Measurements from ENCODE around the gene S100A3.
"Not testable (repeated sequence)": the region's sequence is repeated elsewhere in the genome, so short reads cannot be mapped to it uniquely, and the experiment has no call there.

S100A3 gene

DNA sequence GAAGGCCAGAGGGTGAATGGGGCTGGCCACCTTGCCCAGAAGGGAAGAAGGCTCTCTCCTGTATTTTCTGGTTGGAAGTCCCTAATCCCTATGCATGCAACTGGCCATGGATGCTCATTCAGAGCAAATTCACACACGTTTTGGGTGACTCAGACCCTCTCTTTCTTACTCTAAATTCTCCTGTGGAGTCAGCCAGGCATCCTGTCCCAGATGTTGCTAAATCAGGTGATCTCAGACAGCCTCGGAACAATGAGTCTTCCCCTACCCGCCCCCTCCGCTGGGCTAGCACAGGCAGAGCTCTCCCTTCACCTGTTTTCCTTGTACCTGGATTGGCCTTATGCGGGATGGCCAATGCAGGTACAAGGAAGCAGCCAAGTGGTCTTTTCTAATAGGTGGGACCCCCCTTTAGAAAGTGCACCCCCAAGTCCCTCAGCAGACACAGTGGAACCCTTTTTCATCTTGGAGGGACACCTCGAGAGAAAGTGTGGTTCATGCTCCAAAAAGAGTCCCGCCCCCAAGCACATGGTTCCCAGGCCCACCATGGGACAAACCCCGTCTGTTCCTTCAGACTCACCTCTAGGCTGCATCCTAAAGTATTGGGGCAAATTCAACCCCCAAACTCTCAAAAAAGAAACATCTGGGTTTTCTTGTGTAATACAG is 21.9 kb downstream of the S100A3 start:
- H3K9me3 Mint-ChIP-seq = no peaks in the 10 kb centered on the region
- ATAC-seq (ENCODE audit: low read depth) (no peak), DNase-seq (ENCODE audit: low spot score in 2 of 2) (no peak)
- no peaks in the 10 kb centered on the region for H3K27me3 Mint-ChIP-seq
- no peak overlapping the region for H3K27ac Mint-ChIP-seq
- no peak overlapping the region for H3K4me3 Mint-ChIP-seq
- H3K36me3 Mint-ChIP-seq = no peaks in the 10 kb centered on the region
- peaks cover 1% of the 10 kb centered on the region for H3K4me1 Mint-ChIP-seq

DNA sequence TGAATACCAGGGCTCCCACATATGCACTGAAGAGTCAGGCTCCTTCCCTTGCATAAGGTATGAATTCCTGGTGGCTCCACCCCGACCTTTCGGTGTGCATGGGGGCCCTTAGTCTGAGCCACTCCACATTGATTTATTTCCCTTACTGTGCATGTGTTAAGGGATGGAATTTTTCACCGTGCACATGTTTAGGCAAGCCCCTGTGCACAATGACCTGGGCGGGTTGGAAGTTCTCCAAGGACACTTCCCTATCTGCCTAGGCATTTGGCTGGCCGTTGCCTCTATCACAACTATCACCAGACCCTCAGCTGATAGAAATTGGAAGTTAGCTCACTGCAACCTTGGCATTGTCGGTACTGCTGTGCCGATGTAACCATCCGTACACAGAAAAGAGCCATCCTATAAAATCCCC is 22.9 kb downstream of the S100A3 start:
- H3K4me1 Mint-ChIP-seq = no peaks in the 10 kb centered on the region
- ATAC-seq (ENCODE audit: low read depth) (no peak), DNase-seq (ENCODE audit: low spot score in 2 of 2) (no peak)
- no peak overlapping the region for H3K27ac Mint-ChIP-seq
- no peaks in the 10 kb centered on the region for H3K36me3 Mint-ChIP-seq
- no peak overlapping the region for H3K4me3 Mint-ChIP-seq
- H3K9me3 Mint-ChIP-seq = no peaks in the 10 kb centered on the region
- H3K27me3 Mint-ChIP-seq = no peaks in the 10 kb centered on the region

DNA sequence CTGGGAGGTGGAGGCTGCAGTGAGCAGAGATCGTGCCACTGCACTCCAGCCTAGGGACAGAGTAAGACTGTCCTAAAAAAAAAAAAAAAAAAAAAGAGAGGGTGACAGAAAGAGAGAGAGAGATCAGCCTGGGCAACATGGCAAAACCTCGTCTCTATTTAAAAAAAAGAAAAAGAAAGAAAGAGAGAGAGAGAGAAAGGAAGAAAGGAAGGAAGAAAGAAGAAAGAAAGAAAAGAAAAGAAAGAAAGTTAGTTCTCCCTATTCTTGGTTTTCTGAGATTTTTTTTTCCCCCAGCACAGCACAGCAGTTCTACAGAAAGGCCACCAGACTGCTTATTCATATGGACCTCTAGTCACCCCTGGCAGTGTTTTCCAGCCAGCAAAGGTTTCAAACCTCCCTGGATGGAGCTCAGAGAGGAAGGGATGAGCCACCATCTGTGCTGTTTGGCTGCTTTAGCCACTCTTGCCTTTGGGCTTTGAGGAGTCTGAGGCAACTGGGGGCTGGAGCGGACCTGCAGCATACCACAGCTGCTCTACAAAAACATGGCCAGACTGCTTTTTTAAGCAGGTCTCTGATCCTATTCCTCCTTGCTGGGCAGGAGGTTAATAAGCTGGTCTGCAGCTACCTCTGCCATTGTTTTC is 23.9 kb downstream of the S100A3 start:
- H3K27ac Mint-ChIP-seq = no peak overlapping the region
- no peaks in the 10 kb centered on the region for H3K36me3 Mint-ChIP-seq
- DNase-seq (ENCODE audit: low spot score in 2 of 2) (no peak), ATAC-seq (ENCODE audit: low read depth) (no peak)
- no peak overlapping the region for H3K4me3 Mint-ChIP-seq
- no peaks in the 10 kb centered on the region for H3K9me3 Mint-ChIP-seq
- no peaks in the 10 kb centered on the region for H3K27me3 Mint-ChIP-seq
- no peaks in the 10 kb centered on the region for H3K4me1 Mint-ChIP-seq

DNA sequence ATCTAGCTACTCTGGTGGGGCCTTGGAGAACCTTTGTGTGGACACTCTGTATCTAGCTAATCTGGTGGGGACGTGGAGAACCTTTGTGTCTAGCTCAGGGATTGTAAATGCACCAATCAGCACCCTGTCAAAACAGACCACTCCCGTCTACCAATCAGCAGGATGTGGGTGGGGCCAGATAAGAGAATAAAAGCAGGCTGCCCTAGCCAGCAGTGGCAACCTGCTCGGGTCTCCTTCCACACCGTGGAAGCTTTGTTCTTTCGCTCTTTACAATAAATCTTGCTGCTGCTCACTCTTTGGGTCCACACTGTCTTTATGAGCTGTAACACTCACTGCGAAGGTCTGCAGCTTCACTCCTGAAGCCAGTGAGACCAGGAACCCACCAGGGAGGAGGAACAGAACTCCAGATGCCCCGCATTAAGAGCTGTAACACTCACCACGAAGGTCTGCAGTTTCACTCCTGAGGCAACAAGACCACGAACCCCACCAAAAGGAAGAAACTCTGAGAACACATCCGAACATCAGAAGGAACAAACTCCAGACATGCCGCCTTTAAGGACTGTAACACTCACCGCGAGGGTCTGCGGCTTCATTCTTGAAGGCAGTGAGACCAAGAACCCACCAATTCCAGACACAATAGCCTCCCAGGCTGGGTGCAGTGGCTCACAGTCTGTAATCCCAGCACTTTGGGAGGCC is 26.6 kb downstream of the S100A3 start:
- H3K27ac Mint-ChIP-seq; H3K36me3 Mint-ChIP-seq; ATAC-seq (ENCODE audit: low read depth): not testable (repeated sequence)

DNA sequence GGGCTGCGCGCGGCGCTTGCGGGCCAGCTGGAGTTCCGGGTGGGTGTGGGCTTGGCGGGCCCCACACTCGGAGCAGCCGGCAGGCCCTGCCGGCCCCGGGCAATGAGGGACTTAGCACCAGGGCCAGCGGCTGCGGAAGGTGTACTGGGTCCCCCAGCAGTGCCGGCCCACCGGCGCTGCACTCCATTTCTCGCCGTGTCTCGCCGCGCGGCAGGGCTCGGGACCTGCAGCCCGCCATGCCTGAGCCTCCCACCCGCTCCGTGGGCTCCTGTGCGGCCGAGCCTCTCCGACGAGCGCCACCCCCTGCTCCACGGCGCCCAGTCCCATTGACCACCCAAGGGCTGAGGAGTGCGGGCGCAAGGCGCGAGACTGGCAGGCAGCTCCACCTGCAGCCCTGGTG is 27.2 kb downstream of the S100A3 start:
- not testable (repeated sequence) for DNase-seq (ENCODE audit: low spot score in 2 of 2); ATAC-seq (ENCODE audit: low read depth); H3K9me3 Mint-ChIP-seq; H3K4me1 Mint-ChIP-seq; H3K27me3 Mint-ChIP-seq; H3K27ac Mint-ChIP-seq; H3K4me3 Mint-ChIP-seq; H3K36me3 Mint-ChIP-seq

More for the DNA sequence above, 26.6 kb downstream of the S100A3 start:
- H3K4me3 Mint-ChIP-seq; H3K9me3 Mint-ChIP-seq; H3K27me3 Mint-ChIP-seq; DNase-seq (ENCODE audit: low spot score in 2 of 2); H3K4me1 Mint-ChIP-seq: not testable (repeated sequence)

DNA sequence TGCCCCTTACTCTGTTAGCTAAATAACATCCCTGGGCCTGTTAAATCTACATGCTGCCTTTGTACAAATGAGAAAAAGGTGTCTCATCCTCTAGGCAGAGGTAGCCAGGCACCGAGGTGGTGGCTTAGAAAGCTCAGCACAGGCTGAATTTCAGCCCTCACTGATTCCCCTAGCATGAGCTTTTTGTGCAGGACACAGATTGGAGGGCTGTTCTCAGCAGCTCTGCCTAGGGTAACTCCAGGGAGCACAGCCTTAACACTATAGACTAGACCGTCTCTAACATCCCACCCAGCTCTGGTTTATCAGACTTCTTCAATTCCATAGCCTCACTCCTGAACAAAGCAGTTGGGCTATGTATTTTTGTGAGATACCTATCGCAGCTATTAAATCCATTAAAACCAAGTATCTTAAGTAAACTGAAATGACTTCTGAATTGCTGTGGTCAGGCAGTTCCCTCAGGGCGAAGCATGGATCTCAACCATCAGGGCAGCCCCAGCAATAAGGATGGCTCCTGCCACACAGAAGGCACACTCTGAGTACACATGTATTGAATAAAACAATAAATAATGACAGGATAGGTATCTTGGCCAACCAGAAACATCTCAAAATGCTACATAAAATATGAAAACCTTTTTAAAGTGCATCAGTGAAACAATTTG is 28.1 kb downstream of the S100A3 start:
- Mint-ChIP-seq H3K4me3 (no peak overlapping the region), H3K27me3 (peaks cover 3% of the 10 kb centered on the region), H3K9me3 (no peaks in the 10 kb centered on the region), H3K27ac (no peak overlapping the region), H3K4me1 (peaks cover 7% of the 10 kb centered on the region), H3K36me3 (no peaks in the 10 kb centered on the region)
- DNase-seq (ENCODE audit: low spot score in 2 of 2) = no peak
- no peak for ATAC-seq (ENCODE audit: low read depth)

DNA sequence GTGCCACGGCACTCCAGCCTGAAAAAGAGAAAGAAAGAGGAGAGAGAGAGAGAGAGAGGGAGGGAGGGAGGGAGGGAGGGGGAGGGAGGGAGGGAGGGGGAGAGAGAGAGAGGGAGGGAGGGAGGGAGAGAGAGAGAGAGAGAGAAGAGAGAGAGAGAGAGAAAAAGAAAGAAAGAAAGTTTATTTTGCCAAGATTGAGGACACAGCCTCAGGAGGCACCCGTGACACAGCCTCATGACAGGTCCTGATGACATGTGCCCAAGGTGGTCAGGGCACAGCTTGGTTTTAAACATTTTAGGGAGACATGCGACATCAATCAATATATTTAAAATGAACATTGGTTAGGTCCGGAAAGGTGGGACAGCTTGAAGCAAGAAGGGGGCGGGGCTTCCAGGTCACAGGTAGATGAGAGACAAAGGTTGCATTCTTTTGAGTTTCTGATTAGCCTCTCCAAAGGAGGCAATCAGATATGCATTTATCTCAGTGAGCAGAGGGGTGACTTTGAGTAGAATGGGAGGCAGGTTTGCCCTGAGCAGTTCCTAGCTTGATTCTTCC is 28.8 kb downstream of the S100A3 start:
- not testable (repeated sequence) for H3K9me3 Mint-ChIP-seq; H3K4me3 Mint-ChIP-seq; ATAC-seq (ENCODE audit: low read depth); H3K27me3 Mint-ChIP-seq; H3K36me3 Mint-ChIP-seq; H3K4me1 Mint-ChIP-seq; DNase-seq (ENCODE audit: low spot score in 2 of 2)
- peak overlapping the region; percentile 12 for H3K27ac Mint-ChIP-seq

DNA sequence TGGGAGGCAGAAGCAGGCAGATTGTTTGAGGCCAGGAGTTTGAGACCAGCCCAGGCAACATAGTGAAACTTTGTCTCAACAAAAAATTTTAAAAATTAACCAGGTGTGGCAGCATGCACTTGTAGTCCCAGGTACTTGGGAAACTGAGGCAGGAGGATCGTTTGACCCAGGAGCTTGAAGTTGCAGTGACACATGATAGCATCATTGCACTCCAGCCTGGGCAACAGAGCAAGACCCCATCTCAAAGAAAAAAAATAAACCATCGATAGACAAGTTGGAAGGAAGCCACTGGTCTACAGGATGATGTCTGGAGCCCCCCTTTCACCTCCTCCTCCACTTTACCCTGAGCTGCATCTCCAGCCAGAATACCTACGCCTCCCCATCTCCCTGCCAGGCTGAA is 29.8 kb downstream of the S100A3 start:
- Mint-ChIP-seq H3K27ac (peak overlapping the region; percentile 12), H3K4me1 (peaks cover 8% of the 10 kb centered on the region), H3K9me3 (no peaks in the 10 kb centered on the region), H3K27me3 (peaks cover 3% of the 10 kb centered on the region), H3K36me3 (no peaks in the 10 kb centered on the region), H3K4me3 (no peak overlapping the region)
- ATAC-seq (ENCODE audit: low read depth) (no peak), DNase-seq (ENCODE audit: low spot score in 2 of 2) (no peak)

DNA sequence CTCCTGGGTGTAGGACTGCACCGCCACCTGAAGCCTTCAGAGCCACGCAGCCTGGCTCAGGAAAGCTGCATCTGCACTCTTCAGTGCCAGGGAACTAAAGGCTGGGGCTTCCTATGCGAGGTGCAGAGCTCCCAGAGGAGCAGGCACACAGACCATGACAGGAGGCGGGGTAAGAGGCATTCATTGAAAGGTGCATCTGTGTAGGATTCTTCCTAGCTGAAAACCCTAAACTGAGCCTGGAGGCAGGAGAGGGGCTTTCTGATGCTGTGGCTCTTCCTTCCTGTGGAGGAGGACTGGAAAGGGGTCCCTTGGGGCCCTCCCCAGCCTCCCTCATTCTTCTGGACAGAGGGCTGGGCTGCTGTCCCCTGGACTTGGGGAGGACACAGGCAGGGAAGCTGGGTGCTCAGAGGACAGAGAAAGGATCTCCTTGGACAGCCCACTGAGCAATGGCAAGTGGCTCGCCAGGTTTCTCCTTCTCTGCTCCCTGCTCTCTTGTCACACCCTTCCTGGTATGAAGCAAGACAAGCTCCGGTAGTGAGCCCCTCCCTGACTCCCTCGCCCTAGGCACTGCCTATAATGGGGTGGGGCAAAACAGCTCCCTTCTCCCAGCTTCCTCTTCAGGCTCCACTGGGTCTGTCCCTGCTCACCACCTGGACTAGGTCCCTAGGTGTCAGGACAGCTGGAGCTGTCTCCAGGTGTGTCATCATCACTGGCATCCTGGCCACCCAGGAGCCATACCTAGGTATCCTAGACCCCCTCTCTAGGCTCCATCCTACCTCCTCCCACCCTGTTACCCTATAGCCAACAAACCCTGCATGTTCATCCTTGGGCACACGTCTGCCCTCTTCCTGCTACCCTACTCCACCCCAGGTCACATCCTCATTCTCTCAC is 33.3 kb downstream of the S100A3 start:
- ATAC-seq (ENCODE audit: low read depth) = no peak
- Mint-ChIP-seq H3K27ac (no peak overlapping the region), H3K36me3 (no peaks in the 10 kb centered on the region), H3K27me3 (peaks cover 7% of the 10 kb centered on the region), H3K4me1 (peaks cover 11% of the 10 kb centered on the region), H3K4me3 (no peak overlapping the region), H3K9me3 (no peaks in the 10 kb centered on the region)
- DNase-seq (ENCODE audit: low spot score in 2 of 2) = no peak

DNA sequence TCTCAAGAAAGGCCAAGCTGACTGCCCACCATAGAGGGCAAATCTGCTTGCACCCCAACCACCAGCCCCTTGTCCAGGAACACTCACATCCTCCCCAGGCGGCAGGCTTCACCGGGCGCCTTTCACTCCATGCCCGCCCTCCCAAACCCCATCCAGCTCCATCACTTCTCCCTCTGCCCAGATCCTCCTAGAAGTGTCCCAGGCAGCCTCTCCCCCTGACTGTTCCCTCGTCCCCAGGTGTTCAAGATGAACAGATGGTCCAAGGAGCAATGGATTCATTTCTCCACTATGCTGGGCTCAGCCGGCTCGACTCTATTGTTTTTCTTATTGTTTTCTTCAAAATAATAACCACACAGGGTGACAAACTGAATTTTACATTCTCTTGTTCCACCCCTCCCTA is 35.4 kb downstream of the S100A3 start:
- DNase-seq (ENCODE audit: low spot score in 2 of 2) (no peak), ATAC-seq (ENCODE audit: low read depth) (no peak)
- H3K36me3 Mint-ChIP-seq = no peaks in the 10 kb centered on the region
- no peaks in the 10 kb centered on the region for H3K9me3 Mint-ChIP-seq
- H3K27ac Mint-ChIP-seq = no peak overlapping the region
- H3K4me1 Mint-ChIP-seq = peaks cover 13% of the 10 kb centered on the region
- H3K27me3 Mint-ChIP-seq = peaks cover 6% of the 10 kb centered on the region
- H3K4me3 Mint-ChIP-seq = no peak overlapping the region

DNA sequence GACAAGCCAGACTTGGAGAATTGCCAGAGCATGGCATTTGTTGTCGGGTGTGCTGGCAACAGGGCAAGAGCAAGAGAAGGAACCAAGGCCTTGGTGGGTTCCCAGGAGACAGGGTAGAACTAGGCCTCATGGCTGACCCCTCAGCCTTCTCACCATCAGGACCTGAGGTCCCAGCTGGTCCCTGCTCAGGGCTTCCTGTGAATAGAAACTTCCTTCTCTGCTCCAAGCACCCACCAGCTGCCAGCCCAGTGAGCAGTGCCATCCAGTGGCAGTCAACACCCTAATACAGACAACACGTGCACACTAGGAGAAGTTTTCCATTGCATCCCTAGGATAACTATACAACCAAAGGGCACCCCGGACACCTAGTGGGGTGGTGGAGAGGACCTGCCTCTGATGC is 36.0 kb downstream of the S100A3 start:
- H3K27ac Mint-ChIP-seq = no peak overlapping the region

DNA sequence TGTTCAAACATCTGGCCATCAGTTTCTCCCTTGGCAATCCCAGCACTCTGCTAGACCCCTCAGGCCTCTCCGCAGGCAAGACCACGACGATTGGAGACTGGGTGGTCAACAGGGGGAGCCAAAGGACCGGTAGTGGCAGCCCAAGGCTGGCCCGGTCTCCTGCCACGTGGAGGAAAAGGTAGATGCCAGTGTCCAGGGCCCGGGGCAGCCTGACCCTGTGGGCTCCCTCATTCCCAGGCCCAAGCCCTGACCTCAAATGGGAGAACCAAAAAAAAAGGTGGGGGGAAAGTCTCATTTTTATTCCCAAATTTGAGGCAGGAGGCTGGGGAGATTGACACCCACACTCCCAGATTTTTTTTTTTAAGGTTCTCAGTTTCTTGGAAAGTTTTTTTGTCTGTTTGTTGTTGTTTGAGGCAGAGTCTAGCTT is 38.1 kb downstream of the S100A3 start:
- H3K9me3 Mint-ChIP-seq = no peaks in the 10 kb centered on the region
- no peaks in the 10 kb centered on the region for H3K36me3 Mint-ChIP-seq
- H3K27me3 Mint-ChIP-seq = peaks cover 4% of the 10 kb centered on the region
- H3K27ac Mint-ChIP-seq = no peak overlapping the region
- ATAC-seq (ENCODE audit: low read depth) (peak; percentile 89), DNase-seq (ENCODE audit: low spot score in 2 of 2) (peak; percentile 75 to 80)
- H3K4me3 Mint-ChIP-seq = no peak overlapping the region
- peaks cover 7% of the 10 kb centered on the region for H3K4me1 Mint-ChIP-seq

More for the DNA sequence above, 36.0 kb downstream of the S100A3 start:
- H3K4me1 Mint-ChIP-seq = peaks cover 10% of the 10 kb centered on the region
- no peaks in the 10 kb centered on the region for H3K9me3 Mint-ChIP-seq
- no peak for ATAC-seq (ENCODE audit: low read depth)
- H3K4me3 Mint-ChIP-seq = no peak overlapping the region
- H3K27me3 Mint-ChIP-seq = peaks cover 6% of the 10 kb centered on the region
- DNase-seq (ENCODE audit: low spot score in 2 of 2) = no peak
- H3K36me3 Mint-ChIP-seq = no peaks in the 10 kb centered on the region

DNA sequence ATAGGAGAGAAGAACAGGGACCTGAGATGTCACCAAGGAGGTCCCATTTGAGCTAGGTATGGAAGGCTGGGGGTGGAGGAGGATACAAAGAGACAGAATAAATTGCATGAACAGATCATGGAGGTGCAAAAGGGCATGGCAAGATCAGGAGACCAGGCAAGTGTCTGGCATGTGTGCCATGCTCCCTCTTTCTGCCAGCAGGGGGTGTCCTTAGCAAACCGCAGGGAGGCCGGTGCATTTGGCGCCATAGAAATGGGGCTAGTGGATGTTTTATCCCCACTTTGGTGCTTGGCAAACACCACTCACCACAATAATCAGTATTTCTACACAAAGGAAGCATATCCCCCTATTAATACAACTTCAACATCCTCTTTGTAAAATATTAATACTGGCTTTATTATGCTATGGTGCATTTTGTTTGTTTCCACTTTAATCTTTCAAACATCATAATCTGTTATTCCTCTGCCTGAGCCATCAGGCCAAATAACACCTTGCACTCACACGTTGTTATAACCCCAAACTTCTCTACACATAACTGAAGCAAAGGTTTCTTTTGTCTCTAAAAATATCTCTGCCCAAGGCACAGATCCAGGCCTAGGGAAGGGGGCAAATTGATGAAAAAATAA is 39.2 kb downstream of the S100A3 start:
- H3K27me3 Mint-ChIP-seq = peaks cover 4% of the 10 kb centered on the region
- H3K27ac Mint-ChIP-seq = no peak overlapping the region
- ATAC-seq (ENCODE audit: low read depth) (peak; percentile 75), DNase-seq (ENCODE audit: low spot score in 2 of 2) (peak; percentile 59)
- H3K36me3 Mint-ChIP-seq = no peaks in the 10 kb centered on the region
- H3K9me3 Mint-ChIP-seq = no peaks in the 10 kb centered on the region
- H3K4me1 Mint-ChIP-seq = peaks cover 6% of the 10 kb centered on the region
- no peak overlapping the region for H3K4me3 Mint-ChIP-seq

Measured in memory B cell (primary cell).